SU-DHL-6 (cell line): ENCODE measurements around the gene NEU1.

Experiments
- CTCF ChIP-seq: fragments of 200-600 bp; sonication (generic); IDR thresholded peaks from one replicate; pipeline ENCODE4 v1.5.1; 2017; ENCODE audit warnings: antibody characterized with exemption, mild to moderate bottlenecking, low read length, moderate library complexity; ENCODE audit not compliant: insufficient read depth, poor library complexity, severe bottlenecking
- EZH2phosphoT487 ChIP-seq: fragments of 200-600 bp; sonication (generic), shearing (Covaris generic); conservative IDR thresholded peaks from 2 replicates; pipeline ENCODE4 v1.6.1; 2018; ENCODE audit warnings: mild to moderate bottlenecking, antibody characterized with exemption, low read length, moderate library complexity, mixed read lengths

GRCh38 chr6:31829633-31830283 is 32.9 kb downstream of the NEU1 start:
- TF ChIP-seq CTCF (peak; percentile 68), EZH2phosphoT487 (no peak)
